K562 (cell line): ENCODE measurements around the gene PMP22. TPM values are rescaled to one million over a fixed set of nuclear protein-coding genes. Genes with fewer than 3 reads are reported as not detected.

ENCODE experiments used
- ATF1 ChIP-seq, 2 experiments: fragments of 450-650 bp in 1 of 2; IDR thresholded peaks; 2 replicates each; pipeline ENCODE4 v1.6.1; 2016; ENCODE audit warnings: missing compliant biosample characterization in 1 of 2, missing genetic modification characterization in 1 of 2
- BRD9 ChIP-seq: fragments of 450-650 bp; IDR thresholded peaks from 2 replicates; pipeline ENCODE4 v1.6.1; 2018; ENCODE audit warnings: low read depth; ENCODE audit not compliant: partially characterized antibody
- DMBX1 ChIP-seq: fragments of 250-450 bp; sonication (Bioruptor Pico); IDR thresholded peaks from 2 replicates; pipeline ENCODE4 v1.8.0; 2022; ENCODE audit warnings: inconsistent platforms, mild to moderate bottlenecking, moderate library complexity, borderline replicate concordance
- HMBOX1 ChIP-seq: sonication (generic); IDR thresholded peaks from 2 replicates; pipeline ENCODE4 v1.6.1; 2016
- KDM1A ChIP-seq, 2 experiments: fragments of 450-650 bp; IDR thresholded peaks; 2 replicates each; pipeline ENCODE4 v1.6.1; 2016; ENCODE audit warnings: mild to moderate bottlenecking in 2 of 2
- NUFIP1 ChIP-seq: fragments of 450-650 bp; IDR thresholded peaks from 2 replicates; pipeline ENCODE4 v1.6.1; 2018; ENCODE audit not compliant: partially characterized antibody
- PTRF ChIP-seq: fragments of 450-650 bp; IDR thresholded peaks from 2 replicates; pipeline ENCODE4 v1.6.1; 2016; ENCODE audit warnings: mild to moderate bottlenecking, missing genetic modification characterization, missing compliant biosample characterization
- TBL1XR1 ChIP-seq, 2 experiments: IDR thresholded peaks; 2 replicates each; pipeline ENCODE4 v1.6.1; 2012; ENCODE audit warnings: improper control_type of control experiment in 2 of 2, low read length in 2 of 2, mild to moderate bottlenecking in 1 of 2
- THRB ChIP-seq: fragments of 450-650 bp; formaldehyde crosslinking; conservative IDR thresholded peaks from 2 replicates; pipeline ENCODE4 v1.4.0; 2022; ENCODE audit warnings: mild to moderate bottlenecking, missing genetic modification characterization
- XRCC5 ChIP-seq: fragments of 200-400 bp; formaldehyde crosslinking; IDR thresholded peaks from 2 replicates; pipeline ENCODE4 v1.6.1; 2017; ENCODE audit warnings: low read depth, mild to moderate bottlenecking, low read length
- ZBTB17 ChIP-seq: fragments of 450-650 bp; formaldehyde crosslinking; IDR thresholded peaks from 2 replicates; pipeline ENCODE4 v1.4.0; 2020; ENCODE audit warnings: mild to moderate bottlenecking
- ZBTB26 ChIP-seq: fragments of 450-650 bp; formaldehyde crosslinking; IDR thresholded peaks from 2 replicates; pipeline ENCODE4 v1.4.0; 2022; ENCODE audit warnings: missing genetic modification characterization
- ZNF217 ChIP-seq: sonication (generic); formaldehyde crosslinking; IDR thresholded peaks from 2 replicates; pipeline ENCODE4 v1.8.0; 2022; ENCODE audit warnings: mild to moderate bottlenecking, missing genetic modification reagents
- ZNF592 ChIP-seq: fragments of 450-650 bp; IDR thresholded peaks from 2 replicates; pipeline ENCODE4 v1.6.1; 2017; ENCODE audit warnings: antibody characterized with exemption, mild to moderate bottlenecking
- polyA plus RNA-seq, 8 experiments: library from polyadenylated mRNA; depleted of rRNA in 4 of 8; stranded (reverse) in 5 of 8; unstranded in 3 of 8; fragments of >200 nt; fragmentation: Nextera tagmentation in 2 of 8; fragmentation: Illumina TruSeq in 1 of 8; extraction: Ambion mirVana in 2 of 8; extraction: Trizol in 1 of 8; gene quantifications; 2 replicates each; pipeline versions ENCODE4 v1.2.1 to v1.2.3, GENCODE V29; 2011 to 2014; ENCODE audit warnings: inconsistent platforms in 1 of 8, missing spikeins in 1 of 8
- total RNA-seq, 7 experiments: library from RNA; depleted of rRNA in 6 of 7; stranded (reverse); fragments of >200 nt in 6 of 7; fragmentation: Illumina TruSeq in 2 of 7; extraction: Trizol in 2 of 7; gene quantifications; 2 replicates each; pipeline versions ENCODE4 v1.2.1 to v1.2.3, GENCODE V29; 2011 to 2021; ENCODE audit warnings: low replicate concordance in 1 of 7
- TF ChIP-seq, protein P1 (sequence below), 3 experiments: fragments of 200-800 bp in 1 of 3; fragments of 250-450 bp in 1 of 3; fragments of 450-650 bp in 1 of 3; sonication (Bioruptor Pico) in 1 of 3; sonication (Bioruptor generic) in 1 of 3; formaldehyde crosslinking in 1 of 3; IDR thresholded peaks; 2 replicates each; pipeline versions ENCODE4 v1.6.1 to v1.8.0; 2016 to 2022; ENCODE audit warnings: mild to moderate bottlenecking in 2 of 3, missing genetic modification characterization in 2 of 3, missing compliant biosample characterization in 1 of 3, moderate library complexity in 1 of 3

PMP22 gene
- total and polyA plus RNA-seq, 9 of the 15 experiments (the other 6 are each of a cell fraction or from before 2014, with no cell fraction given) = 12.6 to 62.3 (median 25.8) TPM

DNA sequence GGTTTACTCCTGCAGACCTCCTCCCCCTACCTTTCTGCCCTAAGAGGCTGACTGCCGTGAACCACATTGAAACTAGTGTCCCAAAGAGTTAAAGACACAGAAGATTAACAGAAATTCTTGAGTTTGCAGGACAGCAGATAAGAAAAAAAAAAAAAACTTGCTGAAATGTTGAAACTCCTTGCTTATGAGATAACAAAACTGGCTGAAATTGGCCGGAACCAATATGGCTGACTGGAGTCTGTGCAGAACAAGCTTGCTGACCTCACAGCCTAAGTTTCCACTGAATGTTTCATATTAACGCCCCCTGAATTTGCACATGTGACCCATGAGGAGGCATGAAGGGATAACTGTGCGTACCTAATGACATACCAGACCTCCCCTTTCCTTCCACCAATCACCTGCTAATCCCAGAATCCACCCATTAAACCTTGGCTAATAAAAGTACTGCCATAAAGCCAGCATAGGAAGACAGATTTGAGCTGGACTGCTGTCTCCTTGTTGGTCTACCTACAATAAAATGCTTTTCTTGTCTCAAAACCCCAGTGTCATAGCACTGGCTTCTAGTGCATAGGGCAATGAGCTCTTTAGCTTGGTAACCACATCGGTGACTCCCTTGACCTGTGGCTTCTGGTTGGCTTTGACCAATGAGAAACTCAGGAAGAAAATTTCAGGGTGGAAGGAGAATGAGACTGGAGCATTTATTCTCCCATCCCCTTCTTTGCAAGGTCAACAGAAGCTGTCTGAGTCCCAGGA, 80.1 kb downstream of the PMP22 start (continued):
- TF ChIP-seq ZNF592 = peak; percentile 68
- TF ChIP-seq NUFIP1 = no peak
- TF ChIP-seq PTRF (tag) = no peak
- 0 out of 2 replicates have a peak, but pooled peaks have one; percentile 29 for TF ChIP-seq ZBTB17 (CRISPR knock-in tag)
- no peak for TF ChIP-seq XRCC5
- TF ChIP-seq ZNF217 = no peak
- TF ChIP-seq BRD9 = peak; percentile 62
- TF ChIP-seq TBL1XR1 (IDR thresholded peaks at IDR 0.05; ENCODE audit: low read length in 2 of 2) = no peak
- TF ChIP-seq, protein P1, sequence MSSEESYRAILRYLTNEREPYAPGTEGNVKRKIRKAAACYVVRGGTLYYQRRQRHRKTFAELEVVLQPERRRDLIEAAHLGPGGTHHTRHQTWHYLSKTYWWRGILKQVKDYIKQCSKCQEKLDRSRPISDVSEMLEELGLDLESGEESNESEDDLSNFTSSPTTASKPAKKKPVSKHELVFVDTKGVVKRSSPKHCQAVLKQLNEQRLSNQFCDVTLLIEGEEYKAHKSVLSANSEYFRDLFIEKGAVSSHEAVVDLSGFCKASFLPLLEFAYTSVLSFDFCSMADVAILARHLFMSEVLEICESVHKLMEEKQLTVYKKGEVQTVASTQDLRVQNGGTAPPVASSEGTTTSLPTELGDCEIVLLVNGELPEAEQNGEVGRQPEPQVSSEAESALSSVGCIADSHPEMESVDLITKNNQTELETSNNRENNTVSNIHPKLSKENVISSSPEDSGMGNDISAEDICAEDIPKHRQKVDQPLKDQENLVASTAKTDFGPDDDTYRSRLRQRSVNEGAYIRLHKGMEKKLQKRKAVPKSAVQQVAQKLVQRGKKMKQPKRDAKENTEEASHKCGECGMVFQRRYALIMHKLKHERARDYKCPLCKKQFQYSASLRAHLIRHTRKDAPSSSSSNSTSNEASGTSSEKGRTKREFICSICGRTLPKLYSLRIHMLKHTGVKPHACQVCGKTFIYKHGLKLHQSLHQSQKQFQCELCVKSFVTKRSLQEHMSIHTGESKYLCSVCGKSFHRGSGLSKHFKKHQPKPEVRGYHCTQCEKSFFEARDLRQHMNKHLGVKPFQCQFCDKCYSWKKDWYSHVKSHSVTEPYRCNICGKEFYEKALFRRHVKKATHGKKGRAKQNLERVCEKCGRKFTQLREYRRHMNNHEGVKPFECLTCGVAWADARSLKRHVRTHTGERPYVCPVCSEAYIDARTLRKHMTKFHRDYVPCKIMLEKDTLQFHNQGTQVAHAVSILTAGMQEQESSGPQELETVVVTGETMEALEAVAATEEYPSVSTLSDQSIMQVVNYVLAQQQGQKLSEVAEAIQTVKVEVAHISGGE (CRISPR knock-in tag; IDR thresholded peaks at IDR 0.05) = peak in 1 of 3 experiments; percentile 64; a peak in 1 of 6 replicates
- no peak for TF ChIP-seq THRB (CRISPR knock-in tag)
- TF ChIP-seq HMBOX1 = peak; percentile 48; the same call in 1 of the 2 replicates
- 0 out of 2 replicates have a peak, but pooled peaks have one; percentile 55 for TF ChIP-seq DMBX1
- no peak for TF ChIP-seq ZBTB26 (CRISPR knock-in tag)
- no peak for TF ChIP-seq ATF1 (CRISPR knock-in tag; IDR thresholded peaks at IDR 0.05)
- peak; percentile 50; the same call in 1 of the 2 replicates for TF ChIP-seq ATF1 (tag; IDR thresholded peaks at IDR 0.05)
- peak in 1 of 2 experiments; percentile 59; a peak in 1 of 4 replicates for TF ChIP-seq KDM1A (IDR thresholded peaks at IDR 0.05)
